ENCODE measurements around the gene FAM199X.

FAM199X gene

GRCh38 chrX:104165894-104166734 is at the start of gene FAM199X:
Gene FAM199X (plus strand): TSS chrX:104166453. CDS start chrX:104166786, 333 bp downstream.
- peak; percentile 49 to 69 (median 56) for DNase-seq (ENCODE audit: low read depth in 2 of 3, low spot score in 2 of 3)

GRCh38 chrX:104117759-104118158 is 48.5 kb upstream of the FAM199X start:
- no peak for DNase-seq (ENCODE audit: low read depth in 2 of 3, low spot score in 2 of 3)

GRCh38 chrX:104118765-104119164 is 47.5 kb upstream of the FAM199X start:
- DNase-seq (ENCODE audit: low read depth in 2 of 3, low spot score in 2 of 3): no peak

- no peak for DNase-seq (ENCODE audit: low read depth in 2 of 3, low spot score in 2 of 3)
Observed at GRCh38 chrX:104122829-104123228, 43.4 kb upstream of the FAM199X start.

GRCh38 chrX:104126856-104127255 is 39.4 kb upstream of the FAM199X start:
- no peak for DNase-seq (ENCODE audit: low read depth in 2 of 3, low spot score in 2 of 3)

DNA sequence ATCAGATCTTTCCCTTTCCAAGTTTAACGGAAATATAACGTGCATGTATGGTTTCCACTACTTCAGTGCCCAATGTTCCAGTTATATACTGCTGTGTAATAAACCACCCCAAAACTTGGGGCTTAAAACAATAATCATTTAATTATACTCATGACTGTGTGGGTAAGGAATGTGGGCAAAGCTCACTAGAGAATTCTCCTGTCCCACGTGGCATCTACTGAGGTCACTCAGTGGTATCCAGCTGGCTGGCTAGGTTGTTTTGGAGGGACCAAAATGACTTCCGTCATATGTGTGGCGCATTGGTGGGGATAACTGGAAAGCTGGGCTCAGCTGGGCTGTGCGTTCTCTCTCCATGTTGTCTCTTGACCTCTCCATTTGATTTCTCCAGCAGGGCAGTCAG is 35.4 kb upstream of the FAM199X start:
- DNase-seq (ENCODE audit: low read depth in 2 of 3, low spot score in 2 of 3): no peak

GRCh38 chrX:104134583-104135261 is 31.5 kb upstream of the FAM199X start:
- DNase-seq (ENCODE audit: low read depth in 2 of 3, low spot score in 2 of 3): no peak

DNA sequence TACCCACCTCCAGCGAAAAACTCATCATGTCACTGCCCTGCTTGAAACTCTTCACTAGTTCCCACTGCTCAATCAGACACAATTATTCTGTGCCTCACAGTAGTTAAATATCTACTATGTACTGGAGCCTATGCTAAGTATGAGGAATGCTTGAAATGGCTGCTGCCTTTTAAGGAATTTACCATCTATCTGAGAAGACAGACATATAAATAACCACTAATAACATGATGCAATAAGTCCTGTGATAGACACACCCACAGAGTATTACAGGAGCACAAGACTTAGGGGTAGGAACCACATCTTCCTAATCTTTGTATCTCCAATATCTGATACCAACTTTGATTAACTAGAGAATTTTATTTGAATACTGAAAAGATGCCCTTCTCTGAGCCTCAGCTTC is 30.6 kb upstream of the FAM199X start:
- DNase-seq (ENCODE audit: low read depth in 2 of 3, low spot score in 2 of 3): no peak

GRCh38 chrX:104136241-104137019 is 29.8 kb upstream of the FAM199X start:
- no peak for DNase-seq (ENCODE audit: low read depth in 2 of 3, low spot score in 2 of 3)

- DNase-seq (ENCODE audit: low read depth in 2 of 3, low spot score in 2 of 3): no peak
Observed at GRCh38 chrX:104137496-104137895, 28.8 kb upstream of the FAM199X start.

- no peak for DNase-seq (ENCODE audit: low read depth in 2 of 3, low spot score in 2 of 3)
Observed at GRCh38 chrX:104141087-104141760, 25.0 kb upstream of the FAM199X start.

GRCh38 chrX:104151037-104151436 is 15.2 kb upstream of the FAM199X start:
- no peak for DNase-seq (ENCODE audit: low read depth in 2 of 3, low spot score in 2 of 3)

DNA sequence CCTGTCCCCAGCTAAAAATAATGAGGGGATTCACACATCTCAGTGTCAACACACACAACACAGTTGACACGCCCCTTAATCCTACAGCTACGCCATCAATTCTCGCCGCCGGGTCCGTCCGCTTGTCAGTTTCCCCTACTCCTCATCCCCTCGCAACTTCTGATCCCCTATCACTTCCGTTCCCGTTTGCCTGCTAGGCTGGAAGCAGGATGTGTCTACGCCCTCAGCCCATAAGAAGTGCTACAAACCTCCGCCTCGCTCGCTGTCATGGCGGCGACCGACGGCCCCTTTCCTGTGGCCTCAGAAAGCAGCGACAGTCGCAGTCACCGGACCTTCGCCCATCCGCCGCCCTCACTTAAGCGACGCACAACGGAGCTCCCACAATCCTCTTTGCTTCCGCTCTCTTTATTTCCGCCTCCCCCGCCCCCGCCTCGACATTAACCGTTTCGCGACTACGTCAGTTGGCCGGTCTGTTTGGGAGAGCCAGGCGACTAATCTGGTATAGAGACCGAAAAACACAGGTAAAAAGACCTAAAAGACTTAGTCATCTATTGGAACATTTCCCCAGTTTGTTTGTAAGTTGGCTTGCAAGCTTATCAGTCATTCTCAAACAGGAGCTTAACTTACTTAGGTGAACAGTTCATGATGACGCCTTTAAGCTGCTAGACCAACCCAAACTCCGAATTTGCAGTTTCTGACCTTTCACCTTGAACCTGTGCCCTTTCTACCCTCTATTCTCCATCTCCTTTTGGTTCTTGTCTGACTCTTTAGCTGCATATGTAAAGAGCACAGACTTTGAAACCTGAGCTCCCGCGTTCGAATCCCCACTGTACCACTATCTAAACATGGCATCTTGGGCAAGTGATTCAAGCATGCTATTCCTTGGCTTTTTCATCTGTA is 9.4 kb upstream of the FAM199X start, which contains the start of gene SLC25A53:
Gene SLC25A53 (minus strand): TSS at position 380 of the 900 bp plus-strand sequence. CDS start 51,752 bp downstream, outside the sequence.
- peak; percentile 28 to 52 (median 30) for DNase-seq (ENCODE audit: low read depth in 2 of 3, low spot score in 2 of 3)

DNA sequence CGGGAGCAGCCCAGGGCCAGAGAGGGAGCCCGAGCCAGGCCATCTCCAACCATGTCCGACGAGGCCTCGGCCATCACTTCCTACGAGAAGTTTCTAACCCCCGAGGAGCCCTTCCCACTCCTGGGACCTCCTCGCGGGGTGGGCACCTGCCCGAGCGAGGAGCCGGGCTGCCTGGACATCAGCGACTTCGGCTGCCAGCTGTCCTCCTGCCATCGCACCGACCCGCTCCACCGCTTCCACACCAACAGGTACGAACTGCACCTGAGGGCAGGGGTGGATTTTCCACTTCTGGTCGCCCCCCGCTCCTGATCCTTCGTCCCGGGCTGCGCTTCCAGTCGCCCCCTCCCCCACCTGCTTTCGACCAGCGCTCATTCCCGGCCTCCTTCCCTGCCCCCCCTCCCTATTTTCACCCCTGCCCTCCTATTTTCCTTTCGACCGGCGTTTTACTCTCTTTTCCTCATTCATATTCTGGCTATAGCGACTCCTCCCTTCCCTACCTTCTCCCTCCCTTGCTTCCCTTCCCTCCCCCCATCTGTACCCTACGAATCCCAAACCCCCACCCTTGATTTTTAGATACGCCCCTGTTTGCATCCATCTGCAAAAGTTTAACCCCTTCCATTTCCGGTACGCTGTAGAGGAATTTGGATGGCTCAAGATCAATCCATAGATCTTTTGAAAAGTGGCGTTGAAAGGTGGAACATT is 633 bp downstream of the FAM199X start:
- peak in 1 of 3 experiments; percentile 2 for DNase-seq (ENCODE audit: low read depth in 2 of 3, low spot score in 2 of 3)

DNA sequence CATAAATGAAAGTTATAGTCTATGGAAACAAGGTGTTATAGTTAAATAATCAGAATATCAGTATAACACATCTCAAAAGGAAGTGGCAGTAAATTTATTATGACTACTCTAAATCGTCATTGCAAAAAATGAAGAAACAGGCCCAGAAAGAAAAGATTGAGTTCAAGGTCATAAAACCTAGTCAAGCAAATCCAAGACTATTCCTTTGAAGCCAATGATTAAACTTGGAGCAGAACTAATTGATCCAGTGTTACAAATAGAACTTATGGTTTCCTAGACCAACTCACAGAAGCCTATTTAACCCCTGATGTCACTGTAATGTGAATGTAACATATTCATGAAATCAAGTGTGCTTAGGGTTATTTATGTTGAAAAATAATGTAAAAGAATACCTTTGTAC is 1.9 kb downstream of the FAM199X start:
- no peak for DNase-seq (ENCODE audit: low read depth in 2 of 3, low spot score in 2 of 3)

- no peak for DNase-seq (ENCODE audit: low read depth in 2 of 3, low spot score in 2 of 3)
Observed at GRCh38 chrX:104172121-104172520, 5.9 kb downstream of the FAM199X start.

GRCh38 chrX:104172788-104173187 is 6.5 kb downstream of the FAM199X start:
- DNase-seq (ENCODE audit: low read depth in 2 of 3, low spot score in 2 of 3): no peak

DNA sequence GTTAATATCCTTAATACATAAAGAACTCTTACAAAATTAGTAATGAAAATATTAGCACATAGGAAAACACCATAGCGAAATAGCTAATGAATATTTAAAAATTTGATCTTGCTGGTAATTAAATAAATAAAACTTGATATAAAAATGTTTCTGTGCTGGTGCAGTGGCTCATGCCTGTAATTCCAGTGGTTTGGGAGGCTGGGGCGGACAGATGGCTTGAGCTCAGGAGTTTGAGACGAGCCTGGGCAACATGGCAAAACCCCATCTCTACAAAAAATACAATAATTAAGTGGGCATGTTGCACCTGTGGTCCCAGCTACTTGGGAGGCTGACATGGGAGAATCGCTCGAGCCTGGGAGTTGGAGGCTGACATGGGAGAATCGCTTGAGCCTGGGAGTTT is 7.6 kb downstream of the FAM199X start:
- DNase-seq (ENCODE audit: low read depth in 2 of 3, low spot score in 2 of 3): no peak

- no peak for DNase-seq (ENCODE audit: low read depth in 2 of 3, low spot score in 2 of 3)
Observed at GRCh38 chrX:104183685-104184084, 17.4 kb downstream of the FAM199X start.

All from activated CD8-positive, alpha-beta memory T cell treated with anti-CD3 and anti-CD28 coated beads for 48 hours (primary cell).